GM10266 (cell line): ENCODE measurements around the gene LRPPRC.

Experiments used
- DNase-seq: peaks from one replicate; pipeline ENCODE4 v3.0.0; 2012; ENCODE audit errors: extremely low spot score
- CTCF ChIP-seq: IDR thresholded peaks from 2 replicates; pipeline ENCODE4 v1.5.1; 2012; ENCODE audit warnings: mild to moderate bottlenecking, low read depth; ENCODE audit not compliant: control insufficient read depth, insufficient read depth; ENCODE audit errors: missing control alignments

The LRPPRC gene

DNA sequence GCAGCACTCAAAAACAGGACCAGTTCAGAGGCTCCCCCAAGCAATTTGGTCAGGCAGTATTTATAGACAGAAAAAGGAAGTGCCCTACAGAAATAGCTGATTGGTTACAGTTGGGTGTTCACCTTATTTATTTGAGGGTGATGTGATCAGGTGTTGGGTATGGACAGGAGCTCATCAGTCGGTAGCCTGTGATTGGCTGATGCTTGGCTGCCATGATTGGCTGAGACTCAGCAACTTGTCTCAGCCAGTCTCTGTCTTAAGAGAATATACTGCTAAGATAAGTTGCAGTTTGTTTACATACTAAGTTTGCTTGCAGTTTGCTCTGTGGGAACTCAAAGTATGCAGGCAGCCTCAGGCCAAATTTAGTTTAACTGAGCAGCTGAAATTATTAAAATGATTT lies 147.6 kb downstream of the LRPPRC start:
- no peak for TF ChIP-seq CTCF
- peak; percentile 14 for DNase-seq

DNA sequence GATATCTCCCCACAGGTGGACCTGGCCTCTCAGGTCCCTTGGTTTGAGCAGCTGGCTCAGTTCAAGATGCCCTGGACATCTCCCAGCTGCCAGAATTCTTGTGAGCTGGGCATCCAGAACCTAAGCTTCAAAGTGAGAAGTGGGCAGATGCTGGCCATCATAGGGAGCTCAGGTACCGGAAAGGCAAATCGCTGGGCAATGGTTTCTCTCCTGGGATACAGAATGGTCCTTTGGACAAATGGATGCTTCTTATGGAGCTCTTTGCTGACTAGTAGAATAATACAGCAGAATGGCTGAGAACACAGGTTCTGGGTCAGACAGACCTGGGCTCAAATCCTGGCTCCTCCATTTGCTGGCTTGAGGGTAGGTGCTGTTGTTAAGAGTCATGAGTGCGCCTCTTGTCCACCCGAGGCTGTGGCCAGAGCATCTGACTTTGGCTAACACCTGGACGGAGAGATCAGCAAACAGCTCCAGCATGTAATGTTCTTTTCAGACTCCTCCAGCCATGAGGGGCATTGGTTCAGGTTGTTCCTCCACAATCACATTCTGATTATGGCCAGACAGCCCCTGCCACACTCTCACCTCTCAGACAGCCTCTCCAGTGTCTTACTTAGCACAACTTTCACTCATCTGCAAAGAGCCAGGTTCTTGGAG lies 149.5 kb downstream of the LRPPRC start:
- no peak for TF ChIP-seq CTCF
- DNase-seq = peak; percentile 3

GRCh38 chr2:43845181-43845580 lies 150.6 kb downstream of the LRPPRC start:
- DNase-seq = no peak
- TF ChIP-seq CTCF = no peak

DNA sequence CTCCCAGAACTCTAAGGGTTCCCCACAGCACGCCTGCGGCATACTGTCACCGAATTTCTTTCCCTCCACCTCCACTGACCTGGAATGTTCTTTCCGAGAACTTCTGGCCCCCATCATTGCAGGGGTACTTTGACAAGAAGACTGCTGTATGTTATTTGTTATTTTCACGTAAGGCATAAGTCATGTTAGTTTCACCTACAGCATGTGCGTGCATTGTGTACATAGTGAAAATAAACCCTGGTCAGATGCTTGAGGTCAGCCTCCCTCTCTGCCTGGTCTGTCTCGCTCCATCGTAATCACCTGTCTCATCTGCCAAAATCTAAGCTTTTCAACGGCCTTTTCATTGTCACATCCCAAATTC lies 152.9 kb downstream of the LRPPRC start:
- DNase-seq = no peak
- TF ChIP-seq CTCF = no peak

DNA sequence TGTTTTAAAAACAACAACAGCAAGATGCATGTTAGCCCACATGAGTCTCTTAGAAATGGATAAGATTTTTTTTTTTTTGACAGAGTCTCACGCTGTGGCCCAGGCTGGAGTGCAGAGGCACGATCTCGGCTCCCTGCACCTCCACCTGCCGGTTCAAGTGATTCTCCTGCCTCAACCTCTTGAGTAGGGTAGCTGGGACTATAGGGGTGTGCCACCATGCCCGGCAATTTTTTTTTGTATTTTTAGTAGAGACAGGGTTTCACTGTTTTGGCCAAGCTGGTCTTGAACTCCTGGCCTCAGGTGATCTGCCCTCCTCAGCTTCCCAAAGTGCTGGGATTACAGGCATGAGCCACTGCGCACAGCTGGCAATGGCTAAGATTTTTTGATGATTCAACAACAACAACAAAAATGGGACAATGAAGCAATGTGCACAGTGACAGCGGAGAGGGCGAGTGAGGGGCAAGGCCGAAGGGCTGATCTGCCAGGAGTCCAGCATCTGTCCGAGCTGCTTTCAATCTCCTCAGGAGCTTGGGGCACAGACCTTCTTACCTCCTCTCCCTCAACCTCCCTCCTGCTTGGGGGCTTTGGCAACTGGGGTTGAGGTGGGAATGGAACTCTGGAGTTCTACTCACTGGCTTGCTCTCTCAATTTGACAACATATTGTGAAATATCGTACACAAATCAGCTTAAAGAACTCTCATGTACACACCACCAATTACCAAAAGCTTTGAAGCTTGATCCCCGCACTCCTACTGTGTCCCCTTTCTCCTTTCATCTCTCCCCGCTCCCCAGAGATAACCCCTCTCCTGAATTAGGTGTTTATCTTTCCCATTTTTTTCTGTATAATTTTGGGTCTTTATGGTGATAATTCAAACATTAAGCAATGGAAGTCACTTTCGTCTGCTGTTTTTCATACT lies 153.6 kb downstream of the LRPPRC start:
- no peak for DNase-seq
- TF ChIP-seq CTCF = no peak

DNA sequence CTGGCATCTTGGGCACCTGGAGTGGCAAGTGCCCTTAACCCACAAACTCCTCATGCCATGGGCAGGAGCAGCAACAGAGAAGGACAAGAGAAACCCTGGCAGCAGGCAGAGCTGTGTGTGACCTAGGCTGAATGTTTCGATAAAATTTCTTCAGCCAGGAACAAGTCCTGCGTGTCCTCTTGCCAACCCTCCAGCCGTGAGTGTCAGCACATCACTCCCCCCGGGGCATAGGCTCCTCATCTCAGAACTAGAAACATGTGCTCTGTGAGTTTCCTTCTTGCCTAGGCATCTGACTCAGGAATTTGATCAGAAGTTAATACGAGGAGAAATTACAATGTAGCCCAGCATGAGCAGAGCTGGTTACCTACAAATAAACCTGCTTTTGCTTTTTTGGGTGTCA lies 154.8 kb downstream of the LRPPRC start:
- no peak for DNase-seq

More for the DNA sequence above, 154.8 kb downstream of the LRPPRC start:
- TF ChIP-seq CTCF = no peak
